ENCODE measurements around the gene BCAS3.
"Not testable (repeated sequence)": the region's sequence is repeated elsewhere in the genome, so short reads cannot be mapped to it uniquely, and the experiment has no call there.

Gene BCAS3

DNA sequence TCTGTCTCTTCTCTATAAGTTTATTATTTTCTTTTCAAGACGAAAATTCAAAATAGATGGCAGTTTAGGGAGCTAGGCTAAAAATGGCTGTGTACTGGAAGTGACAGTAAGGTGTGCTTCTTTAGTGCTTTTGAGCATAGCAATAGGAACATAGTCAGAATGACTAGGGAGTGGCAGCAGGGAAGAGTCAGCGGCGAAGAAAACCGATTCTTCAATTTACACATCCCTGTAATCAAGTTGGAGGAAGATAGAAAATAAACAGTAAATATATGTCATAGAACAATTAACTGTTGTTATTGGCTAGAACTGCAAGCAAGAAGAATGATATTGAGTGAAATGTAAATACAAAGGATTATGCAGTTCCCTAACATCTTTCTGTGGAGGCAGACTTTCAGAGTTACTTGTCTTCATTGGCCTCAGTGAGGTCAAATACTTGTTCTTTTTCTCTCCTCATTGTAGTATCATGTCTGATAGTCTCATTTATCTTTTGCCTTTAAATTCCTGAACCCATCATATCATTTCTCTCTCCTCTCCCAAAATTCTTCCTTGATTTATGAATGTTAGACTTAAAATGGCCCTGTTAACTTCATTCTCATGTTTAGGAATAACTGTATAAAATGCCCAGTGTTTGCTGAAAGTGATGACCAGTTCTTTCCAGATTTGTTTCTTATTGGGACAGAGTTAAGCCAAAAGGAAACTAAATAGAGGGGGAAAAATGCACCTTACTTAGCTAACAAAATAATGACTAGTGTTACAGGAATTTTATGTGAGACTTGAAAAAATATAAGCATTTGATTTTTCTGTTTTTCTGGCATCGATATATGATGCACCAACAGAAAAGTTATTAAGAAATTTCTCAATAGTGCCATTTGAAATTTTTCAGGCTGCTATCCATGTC is 211.4 kb downstream of the BCAS3 start:
- DNase-seq: no peak

DNA sequence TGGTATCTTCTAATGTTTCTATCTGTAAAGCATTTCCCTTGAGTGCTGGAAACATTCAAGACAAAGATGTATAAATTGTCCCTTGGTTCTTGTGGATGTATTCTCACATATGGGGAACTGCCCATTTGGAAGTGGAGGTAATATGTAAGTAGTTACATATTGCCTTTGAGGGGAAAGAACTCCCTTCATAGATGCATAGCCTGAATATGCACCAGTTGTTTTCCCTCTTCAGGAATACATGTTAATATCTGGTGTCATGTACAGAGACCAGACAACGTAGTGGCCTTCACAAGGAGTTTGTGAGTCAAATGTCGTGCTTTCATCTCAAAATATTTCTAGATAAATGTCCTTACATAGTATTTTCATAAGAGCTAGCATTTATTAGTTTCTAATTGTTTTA is 213.5 kb downstream of the BCAS3 start:
- DNase-seq: no peak

DNA sequence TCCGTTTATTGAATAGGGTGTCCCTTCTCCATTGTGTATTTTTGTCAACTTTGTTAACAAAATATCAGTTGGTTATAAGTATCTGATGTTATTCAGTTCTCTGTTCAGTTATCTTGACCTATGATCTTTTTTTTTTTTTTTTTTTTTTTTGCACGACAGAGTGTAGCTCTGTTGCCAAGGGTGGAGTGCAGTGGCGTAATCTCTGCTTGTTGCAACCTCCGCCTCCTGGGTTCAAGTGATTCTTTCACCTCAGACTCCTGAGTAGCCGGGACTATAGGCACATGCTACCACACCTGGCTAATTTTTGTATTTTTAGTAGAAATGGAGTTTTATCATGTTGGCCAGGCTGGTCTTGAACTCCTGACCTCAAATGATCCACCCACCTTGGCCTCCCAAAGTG is 215.8 kb downstream of the BCAS3 start:
- DNase-seq: no peak

DNA sequence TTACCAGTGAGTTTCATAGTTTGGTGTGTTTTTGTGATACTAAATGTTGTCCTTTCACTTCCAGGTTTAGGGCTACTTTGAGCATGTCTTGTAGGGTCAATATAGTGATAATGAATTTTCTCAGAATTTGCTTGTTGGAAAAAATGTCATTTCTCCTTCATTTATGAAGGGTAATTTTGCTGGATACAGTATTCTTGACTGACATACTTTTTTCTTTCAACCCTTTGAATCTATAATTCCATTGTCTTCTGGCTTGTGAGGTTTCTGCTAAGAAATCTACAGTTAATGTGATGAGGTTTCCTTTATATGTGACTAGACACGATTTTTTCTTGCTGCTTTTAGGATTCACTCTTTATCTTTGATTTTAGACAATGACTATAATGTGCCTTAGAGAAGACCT is 219.3 kb downstream of the BCAS3 start:
- no peak for DNase-seq

DNA sequence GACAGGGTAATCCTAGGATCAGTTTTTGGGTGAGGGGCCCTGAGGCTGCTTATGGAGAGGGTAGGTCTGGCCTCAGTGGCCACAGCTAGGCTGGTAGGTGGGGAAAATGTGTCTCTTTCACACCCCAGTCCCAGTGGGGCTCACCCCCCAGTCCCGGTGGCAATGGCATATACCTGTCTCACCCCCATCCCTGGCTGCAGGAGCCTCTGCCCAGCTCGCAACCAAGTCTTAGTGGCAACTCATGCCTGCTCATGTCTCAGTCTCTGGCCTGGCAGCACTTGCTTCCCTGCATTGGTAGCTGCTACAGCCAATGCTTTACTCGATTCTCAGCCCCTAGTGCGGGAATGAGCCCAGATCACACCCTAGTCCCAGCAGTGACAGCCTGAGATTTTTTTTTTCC is 221.5 kb downstream of the BCAS3 start:
- no peak for DNase-seq

DNA sequence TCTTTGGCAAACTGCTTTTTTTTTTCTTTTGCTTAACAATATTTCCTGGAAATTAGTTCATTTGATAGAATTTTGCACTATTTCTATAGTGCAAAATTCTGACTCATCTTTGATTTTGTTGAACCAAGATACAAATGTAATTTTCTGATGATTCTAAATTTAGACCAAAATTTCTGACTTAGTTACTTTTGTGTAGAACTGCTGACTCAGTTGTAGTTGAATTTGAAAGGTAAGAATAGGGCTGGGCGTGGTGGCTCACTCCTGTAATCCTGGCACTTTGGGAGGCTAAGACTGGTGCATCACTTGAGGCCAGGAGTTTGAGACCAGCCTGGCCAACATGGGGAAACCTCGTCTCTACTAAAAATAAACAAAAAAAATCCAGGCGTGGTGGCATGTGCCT is 223.0 kb downstream of the BCAS3 start:
- no peak for DNase-seq

DNA sequence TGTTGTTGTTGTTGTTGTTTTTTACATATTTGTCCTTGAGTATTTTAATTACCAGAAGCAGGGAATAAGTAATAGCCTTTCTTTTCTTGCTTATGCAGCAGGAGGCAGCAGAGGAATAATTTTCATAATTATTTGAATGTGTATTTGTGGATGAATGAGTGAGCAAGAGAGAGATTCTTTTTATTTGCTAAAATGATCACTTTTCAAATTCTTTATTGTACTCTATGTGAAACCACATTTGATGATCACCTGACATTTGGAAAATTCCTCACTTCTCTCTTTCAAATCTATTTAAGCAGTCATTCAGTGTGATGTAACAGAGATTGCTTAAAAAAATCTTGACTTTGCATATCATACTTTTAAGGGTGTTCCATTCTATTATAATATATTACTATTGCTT is 223.6 kb downstream of the BCAS3 start:
- no peak for DNase-seq

DNA sequence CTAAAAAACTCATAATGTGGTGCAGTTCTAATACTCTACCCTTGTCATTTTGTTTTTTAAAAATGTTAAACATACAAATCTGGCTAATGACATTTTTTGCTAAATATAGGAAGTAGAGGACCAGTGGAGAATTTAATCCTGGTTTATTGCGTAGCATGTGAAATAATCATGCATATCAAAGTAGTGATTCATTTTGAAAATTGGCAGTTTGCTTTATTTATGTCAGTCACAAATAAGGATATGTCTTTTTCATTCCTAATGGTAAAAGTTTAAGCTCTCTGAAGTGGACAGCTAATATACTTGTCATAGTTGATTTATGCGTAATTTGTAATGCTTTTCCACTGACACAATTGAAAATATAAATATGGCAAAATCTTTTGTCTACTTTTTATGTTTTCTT is 224.2 kb downstream of the BCAS3 start:
- no peak for DNase-seq

DNA sequence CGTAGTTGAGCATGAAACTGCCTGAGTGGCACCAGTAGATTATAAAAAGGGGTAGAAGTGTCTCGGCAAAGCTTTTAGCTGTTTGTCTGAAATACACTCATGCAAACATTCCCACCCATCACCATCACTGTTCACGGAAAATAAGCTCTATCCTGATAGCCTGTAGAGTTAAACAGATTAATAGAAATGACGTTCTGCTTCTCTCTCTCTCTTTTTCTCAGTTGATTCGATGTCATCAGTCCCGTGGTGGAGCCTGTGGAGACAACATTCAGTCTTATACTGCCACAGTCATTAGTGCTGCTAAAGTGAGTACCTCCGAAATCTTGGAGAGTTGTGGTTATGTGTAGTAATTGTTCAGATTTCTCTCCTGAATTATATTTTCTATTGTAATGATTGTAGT is 224.7 kb downstream of the BCAS3 start:
- no peak for DNase-seq

DNA sequence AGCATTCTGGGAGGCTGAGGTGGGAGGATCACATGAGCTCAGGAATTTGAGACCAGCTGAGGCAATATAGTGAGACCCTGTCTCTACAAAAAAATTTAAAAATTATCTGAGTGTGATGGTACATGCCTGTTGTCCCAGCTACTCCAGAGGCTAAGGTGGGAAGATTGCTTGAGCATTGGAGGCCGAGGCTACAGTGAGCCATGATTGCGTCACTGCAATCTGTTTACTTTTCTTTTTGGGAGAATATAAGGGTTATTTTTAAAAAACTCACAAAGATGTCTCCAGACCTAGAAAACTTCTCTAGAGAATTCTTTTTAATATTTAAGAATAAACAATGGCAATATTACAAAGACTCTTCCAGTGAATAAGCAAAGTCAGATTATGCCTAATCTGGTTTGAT is 226.9 kb downstream of the BCAS3 start:
- DNase-seq: no peak

DNA sequence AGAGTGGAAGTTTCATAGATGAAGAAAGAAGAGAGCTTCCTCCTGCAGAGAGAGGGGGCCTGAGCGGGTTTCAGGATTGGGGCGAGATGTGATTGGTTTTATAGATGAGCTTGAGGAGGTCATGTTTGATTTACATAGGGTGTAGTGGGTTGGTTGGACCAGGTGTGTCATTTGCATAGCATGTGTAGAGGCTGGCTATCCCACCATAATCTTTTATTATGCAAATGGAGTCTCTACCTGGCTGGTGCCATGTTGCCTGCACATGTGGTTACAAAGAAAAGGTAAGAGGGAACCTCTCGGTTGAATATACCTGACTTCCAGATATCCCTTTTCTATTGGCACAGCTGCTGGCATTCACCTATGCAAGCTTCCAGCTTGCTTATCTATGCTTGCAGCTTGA is 228.1 kb downstream of the BCAS3 start:
- DNase-seq: no peak

DNA sequence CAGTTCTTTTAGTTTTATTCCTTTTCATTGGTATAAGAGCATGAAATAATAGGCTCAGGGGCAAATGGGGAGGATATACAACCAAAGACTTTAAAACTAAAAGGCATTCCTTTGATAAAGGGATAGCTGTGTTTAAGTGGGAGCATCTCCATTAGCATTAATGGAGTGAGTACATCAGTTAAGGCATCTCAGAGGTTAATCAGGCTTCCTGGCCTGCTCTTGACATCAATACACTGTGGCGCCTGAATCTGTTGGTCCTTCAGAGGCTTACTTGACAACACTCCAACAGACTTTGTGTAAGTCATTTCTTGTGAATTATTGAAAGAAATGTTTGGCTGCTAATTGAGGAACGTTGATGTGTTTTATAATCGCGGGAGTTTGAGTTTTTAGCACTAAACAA is 230.7 kb downstream of the BCAS3 start:
- no peak for DNase-seq

DNA sequence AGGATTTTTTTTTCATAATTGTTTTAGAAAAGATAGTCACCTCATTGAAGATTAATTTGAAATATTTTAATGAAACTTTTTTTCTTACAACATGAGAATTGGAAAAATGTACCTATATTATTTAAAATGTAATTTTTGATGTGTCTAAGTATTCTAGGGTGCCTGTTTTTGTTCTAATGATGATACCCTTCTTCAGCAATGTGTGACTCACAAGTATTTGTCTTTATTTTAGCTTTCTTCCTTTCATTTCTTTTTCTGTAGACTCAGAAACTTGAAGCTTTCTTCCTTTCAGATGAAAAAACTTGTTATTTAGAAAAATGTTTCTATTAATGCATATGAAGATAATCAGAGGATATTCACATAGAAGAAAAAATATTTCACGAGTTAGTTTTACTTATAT is 231.8 kb downstream of the BCAS3 start:
- DNase-seq: no peak

DNA sequence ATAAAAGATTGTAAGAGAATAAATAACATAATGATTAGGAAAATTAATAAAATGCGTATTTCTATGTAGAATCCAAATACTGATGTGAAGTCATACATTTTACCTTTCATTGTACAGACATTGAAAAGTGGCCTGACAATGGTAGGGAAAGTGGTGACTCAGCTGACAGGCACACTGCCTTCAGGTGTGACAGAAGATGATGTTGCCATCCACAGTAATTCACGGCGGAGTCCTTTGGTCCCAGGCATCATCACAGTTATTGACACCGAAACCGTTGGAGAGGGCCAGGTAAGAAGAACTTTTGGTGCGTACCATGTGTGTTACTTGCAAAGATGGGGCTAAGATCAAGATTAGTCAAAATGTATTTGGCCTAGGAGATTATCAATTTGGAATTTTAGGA is 232.8 kb downstream of the BCAS3 start:
- no peak for DNase-seq

DNA sequence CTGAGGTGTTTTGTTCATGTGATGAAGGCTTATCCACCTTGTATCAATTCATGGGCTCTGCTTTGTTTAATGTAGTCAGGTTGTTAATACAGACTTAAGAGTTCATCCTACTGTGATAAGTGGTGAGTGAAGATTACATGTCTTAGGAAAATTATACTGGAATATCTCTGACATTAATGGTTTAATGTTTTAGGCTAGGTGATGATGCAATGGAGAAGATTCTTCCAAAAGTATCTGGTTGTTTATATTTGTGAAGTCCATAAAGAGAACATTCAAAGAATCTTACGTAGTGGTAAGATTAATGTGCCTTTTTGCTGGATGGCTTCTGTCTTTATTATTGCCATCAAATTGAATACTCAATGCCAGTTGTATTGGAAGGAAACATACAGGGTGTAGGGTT is 236.4 kb downstream of the BCAS3 start:
- DNase-seq: no peak

DNA sequence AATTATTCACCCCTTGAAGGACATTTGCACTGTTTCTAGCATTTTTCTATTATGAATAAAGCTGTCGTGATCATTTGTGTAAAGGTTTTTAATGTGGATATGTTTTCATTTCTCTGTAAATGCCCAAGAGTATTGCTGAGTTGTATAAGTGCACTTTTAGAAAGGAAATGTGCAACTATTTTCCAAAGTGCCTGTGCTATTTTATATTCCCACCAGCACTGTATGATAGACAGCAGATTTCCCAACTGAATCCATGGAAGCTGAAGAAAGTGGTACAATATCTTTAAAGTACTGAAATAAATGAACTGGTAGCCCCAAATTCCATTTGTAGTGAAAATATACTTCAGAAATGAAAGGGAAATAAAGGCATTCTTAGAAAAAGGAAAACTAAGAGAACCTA is 238.4 kb downstream of the BCAS3 start:
- DNase-seq: no peak

DNA sequence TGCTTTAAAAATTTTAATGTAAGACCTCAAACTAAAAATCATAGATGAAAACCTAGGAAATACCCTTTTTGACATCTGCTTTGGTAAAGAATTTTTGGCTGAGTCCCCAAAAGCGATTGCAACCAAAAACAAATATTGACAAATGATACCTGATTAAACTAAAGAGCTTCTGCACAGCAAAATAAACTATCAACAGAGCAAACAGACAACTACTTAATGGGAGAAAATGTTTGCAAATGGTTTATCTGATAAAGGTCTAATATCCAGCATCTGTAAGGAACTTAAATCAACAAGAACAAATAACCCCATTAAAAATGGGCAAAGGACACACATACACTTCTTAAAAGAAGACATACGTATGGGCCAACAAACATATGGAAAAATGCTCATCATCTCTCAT is 242.5 kb downstream of the BCAS3 start:
- no peak for DNase-seq

DNA sequence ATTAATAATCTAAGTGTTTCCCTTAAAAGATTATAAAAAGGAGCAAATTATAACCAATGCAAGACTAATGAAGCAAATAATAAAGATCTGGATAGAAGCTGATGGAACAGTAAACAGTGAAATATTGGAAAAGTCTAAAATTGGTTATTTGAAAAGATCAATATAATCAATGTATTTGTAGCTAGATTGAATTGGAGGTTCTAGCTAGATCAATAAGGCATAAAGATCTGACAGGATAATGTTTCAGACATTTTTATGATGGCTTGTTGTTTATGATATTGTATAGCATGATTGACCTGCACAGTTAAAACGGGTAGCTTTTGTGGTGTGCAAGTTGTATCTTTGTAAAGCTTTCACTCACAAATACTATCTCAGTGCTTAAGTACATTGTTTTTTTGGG is 245.3 kb downstream of the BCAS3 start:
- DNase-seq: no peak

DNA sequence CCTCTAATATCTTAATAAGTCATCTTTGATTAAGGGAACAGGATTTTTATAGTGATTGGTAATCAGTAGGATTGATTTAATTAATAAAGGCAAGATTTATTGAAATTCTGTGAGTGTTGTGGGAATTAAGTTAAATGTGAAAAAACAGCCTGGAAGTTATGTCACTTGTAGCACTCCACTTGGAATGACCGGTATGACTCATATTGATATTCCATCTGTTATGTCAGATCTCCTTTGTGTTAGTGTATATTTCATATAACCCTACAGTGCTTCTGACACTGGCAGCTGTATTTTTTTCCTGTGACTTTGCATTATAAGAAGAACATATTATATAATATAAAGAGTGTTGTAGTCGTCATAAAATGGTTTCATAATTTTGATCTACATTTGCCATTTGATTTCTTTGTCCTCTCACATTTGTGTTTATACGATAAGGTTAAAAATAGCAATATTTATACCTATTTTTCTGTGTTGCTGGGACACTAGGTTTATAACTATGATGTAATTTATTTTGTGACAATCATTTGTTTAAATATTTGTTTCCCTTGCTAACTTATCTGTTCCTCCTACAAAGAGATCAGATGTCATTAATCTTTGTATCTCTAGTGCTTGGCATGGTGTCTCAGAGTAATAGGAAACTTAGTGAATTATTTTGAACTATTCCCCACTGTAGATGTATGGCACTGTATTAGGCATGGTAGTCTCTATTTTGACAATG is 249.0 kb downstream of the BCAS3 start:
- no peak for DNase-seq

DNA sequence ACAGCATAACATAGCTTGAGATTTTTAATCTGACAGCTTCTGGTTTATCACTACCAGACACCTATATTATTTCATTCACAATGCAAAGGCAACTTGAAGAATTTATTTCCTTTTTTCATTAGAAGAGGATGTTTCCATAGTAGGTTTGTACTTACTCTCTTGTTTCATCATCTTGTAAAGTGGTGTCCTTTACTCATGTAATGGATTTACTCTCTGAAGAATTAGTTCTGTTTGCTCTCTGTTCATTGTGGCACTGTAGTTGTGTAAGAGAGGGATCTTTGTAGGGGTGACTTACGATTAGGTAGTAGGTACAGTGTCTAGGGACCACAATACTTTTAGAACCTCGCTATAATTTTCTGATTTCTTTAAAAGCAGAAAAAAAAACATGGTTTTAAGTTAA is 256.1 kb downstream of the BCAS3 start:
- no peak for DNase-seq

DNA sequence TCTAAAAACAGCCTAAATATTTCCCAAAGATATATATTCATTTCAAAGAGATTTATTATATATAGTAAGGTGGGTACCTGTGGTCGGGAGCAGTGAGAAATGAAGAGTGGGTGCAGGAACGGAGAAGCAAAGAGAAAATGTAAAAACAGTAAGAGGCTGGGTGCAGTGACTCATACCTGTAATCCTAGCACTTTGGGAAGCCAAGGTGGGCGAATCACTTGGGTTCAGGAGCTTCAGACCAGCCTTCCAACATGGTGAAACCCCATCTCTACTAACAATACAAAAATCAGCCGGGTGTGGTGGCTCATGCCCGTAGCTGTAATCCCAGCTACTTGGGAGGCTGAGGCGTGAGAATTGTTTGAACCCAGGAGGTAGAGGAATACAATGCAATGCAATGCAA is 257.1 kb downstream of the BCAS3 start:
- DNase-seq: no peak

DNA sequence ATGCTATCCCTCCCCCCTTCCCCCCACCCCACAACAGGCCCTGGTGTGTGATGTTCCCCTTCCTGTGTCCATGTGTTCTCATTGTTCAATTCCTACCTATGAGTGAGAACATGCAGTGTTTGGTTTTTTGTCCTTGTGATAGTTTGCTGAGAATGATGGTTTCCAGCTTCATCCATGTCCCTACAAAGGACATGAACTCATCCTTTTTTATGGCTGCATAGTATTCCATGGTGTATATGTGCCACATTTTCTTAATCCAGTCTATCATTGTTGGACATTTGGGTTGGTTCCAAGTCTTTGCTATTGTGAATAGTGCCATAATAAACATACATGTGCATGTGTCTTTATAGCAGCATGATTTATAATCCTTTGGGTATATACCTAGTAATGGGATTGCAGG is 258.3 kb downstream of the BCAS3 start:
- DNase-seq: not testable (repeated sequence)

DNA sequence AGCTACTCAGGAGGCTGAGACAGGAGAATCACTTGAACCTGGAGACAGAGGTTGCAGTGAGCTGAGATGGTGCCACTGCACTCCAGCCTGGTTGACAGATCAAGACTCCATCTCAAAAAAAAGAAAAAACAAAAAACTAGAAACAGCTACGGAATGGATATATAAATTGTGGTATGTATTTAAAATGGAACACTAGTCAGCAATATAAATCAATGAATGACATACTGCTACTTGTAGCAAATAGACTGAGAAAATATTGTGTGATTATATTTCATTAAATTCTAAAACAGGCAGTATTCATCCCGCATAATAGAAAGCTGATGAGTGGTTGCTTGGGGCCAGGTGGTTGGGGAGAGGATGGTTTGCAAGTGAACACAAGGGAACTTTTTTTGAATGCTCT is 261.7 kb downstream of the BCAS3 start:
- DNase-seq: no peak

DNA sequence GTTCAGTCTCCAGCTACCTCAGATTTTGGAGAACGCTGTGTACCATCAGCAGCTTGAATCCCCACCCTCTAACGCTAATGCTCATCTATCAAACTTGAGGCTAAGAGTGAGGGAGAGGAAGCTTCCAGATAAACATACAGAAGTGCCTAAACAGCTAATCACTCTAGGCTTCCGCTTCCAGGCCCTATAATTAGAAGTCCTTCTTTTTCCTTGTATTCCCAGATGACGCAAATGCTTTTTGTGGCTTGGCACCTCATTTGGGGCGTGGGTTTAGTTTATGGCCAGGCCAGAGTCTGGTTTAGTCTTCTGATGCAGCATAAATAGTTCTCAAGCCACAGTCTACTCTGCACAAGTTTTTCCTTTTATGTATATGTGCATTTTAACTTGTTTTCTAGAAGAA is 263.4 kb downstream of the BCAS3 start:
- DNase-seq: no peak

DNA sequence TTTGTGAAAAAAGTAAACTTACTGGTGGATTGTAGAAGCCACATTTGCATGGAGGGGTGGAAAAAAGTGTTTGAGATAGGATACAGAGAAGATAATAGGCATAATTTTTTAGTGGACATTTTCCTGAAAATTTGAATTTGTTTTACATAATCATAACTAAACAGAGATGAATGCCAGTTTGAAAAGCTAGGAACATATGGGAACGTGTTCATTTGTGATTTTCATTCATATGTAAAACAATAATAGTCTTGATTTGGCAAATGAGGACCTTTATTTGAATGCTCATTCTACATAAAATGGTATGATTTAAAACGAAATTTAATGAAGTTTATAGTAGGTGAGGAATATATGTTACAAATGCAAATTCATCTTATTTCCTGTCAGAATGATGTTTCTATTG is 263.9 kb downstream of the BCAS3 start:
- no peak for DNase-seq

Data from CD4-positive, alpha-beta T cell treated with Interleukin-17A for 4 hours (primary cell).